T-helper 1 cell treated with Interleukin-12 subunit alpha and Interleukin-12 subunit beta and Interleukin-4 antibody, amounts not matched to agents 30 μg/mL and 1 μg/mL, for 36 hours (primary cell): ENCODE results near the gene OPHN1.

Source experiments
- H3K27ac Mint-ChIP-seq: one replicate; pipeline ENCODE4 v1.8.0; 2021; ENCODE audit warnings: mild to moderate bottlenecking, mixed read lengths
- H3K27me3 Mint-ChIP-seq: one replicate; pipeline ENCODE4 v1.8.0; 2021; ENCODE audit warnings: low read depth, mixed read lengths
- H3K36me3 Mint-ChIP-seq: one replicate; pipeline ENCODE4 v1.8.0; 2021; ENCODE audit warnings: low read depth, mixed read lengths
- H3K4me1 Mint-ChIP-seq: one replicate; pipeline ENCODE4 v1.8.0; 2021; ENCODE audit warnings: low read depth, mixed read lengths
- H3K4me3 Mint-ChIP-seq: one replicate; pipeline ENCODE4 v1.8.0; 2021; ENCODE audit warnings: mild to moderate bottlenecking, moderate library complexity, mixed read lengths
- H3K9me3 Mint-ChIP-seq: one replicate; pipeline ENCODE4 v1.8.0; 2021; ENCODE audit warnings: mixed read lengths

The OPHN1 gene

GRCh38 chrX:68175562-68175961, 257.7 kb downstream of the OPHN1 start:
- H3K27ac Mint-ChIP-seq, result no peak overlapping the region

GRCh38 chrX:68163441-68163840, 269.9 kb downstream of the OPHN1 start:
- H3K4me3 Mint-ChIP-seq, result no peak overlapping the region
- H3K4me1 Mint-ChIP-seq, result no peaks in the 10 kb centered on the region
- no peaks in the 10 kb centered on the region for H3K36me3 Mint-ChIP-seq
- no peak overlapping the region for H3K27ac Mint-ChIP-seq
- no peaks in the 10 kb centered on the region for H3K9me3 Mint-ChIP-seq
- no peaks in the 10 kb centered on the region for H3K27me3 Mint-ChIP-seq

More at GRCh38 chrX:68175562-68175961, 257.7 kb downstream of the OPHN1 start:
- peaks cover 3% of the 10 kb centered on the region for H3K4me1 Mint-ChIP-seq
- peaks cover 3% of the 10 kb centered on the region for H3K36me3 Mint-ChIP-seq
- H3K27me3 Mint-ChIP-seq, result no peaks in the 10 kb centered on the region
- no peak overlapping the region for H3K4me3 Mint-ChIP-seq
- peaks cover 10% of the 10 kb centered on the region for H3K9me3 Mint-ChIP-seq

- no peaks in the 10 kb centered on the region for H3K36me3 Mint-ChIP-seq
- no peaks in the 10 kb centered on the region for H3K4me1 Mint-ChIP-seq
- H3K27me3 Mint-ChIP-seq, result no peaks in the 10 kb centered on the region
- no peak overlapping the region for H3K27ac Mint-ChIP-seq
- no peaks in the 10 kb centered on the region for H3K9me3 Mint-ChIP-seq
- H3K4me3 Mint-ChIP-seq, result no peak overlapping the region
Observed at GRCh38 chrX:68147848-68148247, 285.4 kb downstream of the OPHN1 start.

DNA sequence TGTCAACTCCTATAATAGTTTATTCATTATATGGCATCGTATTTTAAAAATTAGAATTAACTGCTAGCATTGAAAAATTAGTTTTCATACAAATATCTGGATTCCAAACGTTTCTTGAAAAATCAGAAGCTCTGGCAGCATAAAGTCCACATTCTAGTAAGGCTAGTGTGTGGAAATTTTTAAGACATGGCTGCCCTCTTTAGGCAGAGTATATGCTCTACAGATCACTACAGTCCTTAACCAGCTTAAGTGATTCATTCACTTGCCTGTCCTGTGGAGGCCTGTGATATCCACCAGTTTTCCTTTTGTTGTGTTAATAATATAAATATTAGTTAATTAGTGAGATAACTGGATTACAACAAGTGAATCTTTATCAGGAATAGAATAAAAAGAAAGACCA, 287.2 kb downstream of the OPHN1 start:
- H3K27me3 Mint-ChIP-seq, result no peaks in the 10 kb centered on the region

GRCh38 chrX:68139791-68140190, 293.5 kb downstream of the OPHN1 start:
- Mint-ChIP-seq H3K36me3 (no peaks in the 10 kb centered on the region), H3K4me1 (no peaks in the 10 kb centered on the region), H3K27ac (no peak overlapping the region), H3K9me3 (no peaks in the 10 kb centered on the region), H3K27me3 (no peaks in the 10 kb centered on the region), H3K4me3 (no peak overlapping the region)

More for the DNA sequence above, 287.2 kb downstream of the OPHN1 start:
- no peak overlapping the region for H3K27ac Mint-ChIP-seq
- no peaks in the 10 kb centered on the region for H3K36me3 Mint-ChIP-seq
- H3K9me3 Mint-ChIP-seq, result no peaks in the 10 kb centered on the region
- no peaks in the 10 kb centered on the region for H3K4me1 Mint-ChIP-seq
- H3K4me3 Mint-ChIP-seq, result no peak overlapping the region

DNA sequence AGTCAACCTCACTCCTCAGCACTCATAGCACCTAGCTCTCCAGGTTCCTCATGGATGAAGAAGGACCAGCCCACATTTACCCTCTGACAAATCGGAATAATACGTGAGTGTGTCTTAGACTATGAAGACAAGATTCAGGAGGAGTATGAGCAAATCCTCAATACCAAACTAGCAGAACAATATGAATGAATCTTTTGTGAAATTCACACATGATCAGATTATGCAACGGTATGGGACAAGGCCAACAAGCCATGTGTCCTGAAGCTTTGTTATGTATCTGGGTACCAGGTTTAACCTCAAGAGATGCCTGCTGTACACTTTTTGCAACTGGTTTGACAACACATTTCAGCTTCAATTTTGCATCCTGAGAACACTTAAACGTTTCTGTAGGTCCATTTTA, 300.1 kb downstream of the OPHN1 start:
- Mint-ChIP-seq H3K27ac (no peak overlapping the region), H3K36me3 (no peaks in the 10 kb centered on the region), H3K4me3 (no peak overlapping the region), H3K4me1 (no peaks in the 10 kb centered on the region), H3K27me3 (no peaks in the 10 kb centered on the region), H3K9me3 (no peaks in the 10 kb centered on the region)

- no peaks in the 10 kb centered on the region for H3K27me3 Mint-ChIP-seq
- no peaks in the 10 kb centered on the region for H3K9me3 Mint-ChIP-seq
- H3K36me3 Mint-ChIP-seq, result no peaks in the 10 kb centered on the region
- H3K4me1 Mint-ChIP-seq, result no peaks in the 10 kb centered on the region
- H3K27ac Mint-ChIP-seq, result no peak overlapping the region
- no peak overlapping the region for H3K4me3 Mint-ChIP-seq
Observed at GRCh38 chrX:68132749-68133148, 300.5 kb downstream of the OPHN1 start.

DNA sequence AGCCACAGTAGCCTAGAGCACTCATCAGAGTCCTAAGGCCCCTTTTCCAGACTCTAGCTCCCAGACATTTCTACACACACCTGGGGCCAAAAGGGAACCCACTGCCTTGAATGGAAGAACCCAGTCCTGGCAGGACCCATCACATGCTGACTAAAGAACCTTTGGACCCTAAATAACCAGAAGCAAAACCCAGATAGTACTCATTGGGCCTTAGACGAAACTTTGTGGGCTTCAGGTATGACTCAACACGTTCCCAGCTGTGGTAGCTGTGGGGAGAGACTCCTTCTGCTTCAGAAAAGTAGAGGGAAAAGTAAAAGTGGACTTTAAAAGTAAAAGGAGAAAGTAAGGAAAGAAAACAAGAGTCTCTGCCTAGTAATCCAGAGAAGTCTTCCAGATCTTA, 311.5 kb downstream of the OPHN1 start:
- no peaks in the 10 kb centered on the region for H3K4me1 Mint-ChIP-seq
- H3K36me3 Mint-ChIP-seq, result no peaks in the 10 kb centered on the region
- H3K27me3 Mint-ChIP-seq, result no peaks in the 10 kb centered on the region
- H3K9me3 Mint-ChIP-seq, result no peaks in the 10 kb centered on the region
- H3K27ac Mint-ChIP-seq, result no peak overlapping the region
- no peak overlapping the region for H3K4me3 Mint-ChIP-seq

- no peaks in the 10 kb centered on the region for H3K27me3 Mint-ChIP-seq
- H3K4me3 Mint-ChIP-seq, result no peak overlapping the region
- no peaks in the 10 kb centered on the region for H3K4me1 Mint-ChIP-seq
- no peaks in the 10 kb centered on the region for H3K36me3 Mint-ChIP-seq
- H3K9me3 Mint-ChIP-seq, result no peaks in the 10 kb centered on the region
- no peak overlapping the region for H3K27ac Mint-ChIP-seq
Observed at GRCh38 chrX:68121371-68121770, 311.9 kb downstream of the OPHN1 start.

GRCh38 chrX:68115371-68115770, 317.9 kb downstream of the OPHN1 start:
- no peak overlapping the region for H3K27ac Mint-ChIP-seq
- no peaks in the 10 kb centered on the region for H3K27me3 Mint-ChIP-seq
- no peaks in the 10 kb centered on the region for H3K9me3 Mint-ChIP-seq

GRCh38 chrX:68114573-68115129, 318.6 kb downstream of the OPHN1 start:
- no peak overlapping the region for H3K27ac Mint-ChIP-seq
- no peaks in the 10 kb centered on the region for H3K9me3 Mint-ChIP-seq
- no peak overlapping the region for H3K4me3 Mint-ChIP-seq
- no peaks in the 10 kb centered on the region for H3K27me3 Mint-ChIP-seq
- no peaks in the 10 kb centered on the region for H3K36me3 Mint-ChIP-seq
- no peaks in the 10 kb centered on the region for H3K4me1 Mint-ChIP-seq

More at GRCh38 chrX:68115371-68115770, 317.9 kb downstream of the OPHN1 start:
- no peak overlapping the region for H3K4me3 Mint-ChIP-seq
- H3K36me3 Mint-ChIP-seq, result no peaks in the 10 kb centered on the region
- no peaks in the 10 kb centered on the region for H3K4me1 Mint-ChIP-seq

GRCh38 chrX:68113837-68114572, 319.3 kb downstream of the OPHN1 start:
- Mint-ChIP-seq H3K27ac (no peak overlapping the region), H3K9me3 (no peaks in the 10 kb centered on the region), H3K27me3 (no peaks in the 10 kb centered on the region), H3K4me3 (no peak overlapping the region), H3K4me1 (no peaks in the 10 kb centered on the region), H3K36me3 (no peaks in the 10 kb centered on the region)

- H3K27me3 Mint-ChIP-seq, result no peaks in the 10 kb centered on the region
- no peak overlapping the region for H3K4me3 Mint-ChIP-seq
- H3K9me3 Mint-ChIP-seq, result no peaks in the 10 kb centered on the region
- no peaks in the 10 kb centered on the region for H3K4me1 Mint-ChIP-seq
- no peaks in the 10 kb centered on the region for H3K36me3 Mint-ChIP-seq
- H3K27ac Mint-ChIP-seq, result no peak overlapping the region
Observed at GRCh38 chrX:68112321-68112720, 321.0 kb downstream of the OPHN1 start.

- Mint-ChIP-seq H3K27ac (no peak overlapping the region), H3K4me3 (no peak overlapping the region), H3K4me1 (no peaks in the 10 kb centered on the region), H3K27me3 (no peaks in the 10 kb centered on the region), H3K36me3 (no peaks in the 10 kb centered on the region), H3K9me3 (no peaks in the 10 kb centered on the region)
Observed at GRCh38 chrX:68109162-68109561, 324.1 kb downstream of the OPHN1 start.

- H3K4me3 Mint-ChIP-seq, result no peak overlapping the region
- no peaks in the 10 kb centered on the region for H3K27me3 Mint-ChIP-seq
- H3K36me3 Mint-ChIP-seq, result no peaks in the 10 kb centered on the region
- no peaks in the 10 kb centered on the region for H3K4me1 Mint-ChIP-seq
- H3K9me3 Mint-ChIP-seq, result no peaks in the 10 kb centered on the region
- no peak overlapping the region for H3K27ac Mint-ChIP-seq
Observed at GRCh38 chrX:68098431-68098830, 334.9 kb downstream of the OPHN1 start.
